CD4-positive, alpha-beta memory T cell (primary cell): ENCODE results near the gene TNFSF10. TPM values are rescaled to one million over a fixed set of nuclear protein-coding genes. Genes with fewer than 3 reads are reported as not detected.

Experiments
- CTCF ChIA-PET: fragments of 350-600 bp; sonication (Branson Sonifier 250); formaldehyde crosslinking; loops from one replicate; lab custom pipeline; 2021; ENCODE audit warnings: inconsistent platforms; ENCODE audit not compliant: partially characterized antibody; lab: Charles Lee
- POLR2A ChIA-PET: fragments of 350-600 bp; sonication (Branson Sonifier 250); formaldehyde crosslinking; loops from one replicate; lab custom pipeline; 2021; ENCODE audit not compliant: partially characterized antibody; lab: Charles Lee
- DNase-seq, 5 donors: peaks; one replicate each; pipeline versions ENCODE4 v3.0.0 to v3.0.0-alpha.2; 2020 to 2022; ENCODE audit warnings: mixed read lengths in 1 of 5
- H3K27ac ChIP-seq: one replicate; pipeline ENCODE4 v1.7.0; 2013; ENCODE audit warnings: low read depth, low read length
- H3K27me3 ChIP-seq: 2 replicates; pipeline ENCODE4 v1.7.0; 2013; ENCODE audit warnings: mild to moderate bottlenecking, low read length, moderate library complexity; ENCODE audit not compliant: insufficient read depth
- H3K36me3 ChIP-seq: 2 replicates; pipeline ENCODE4 v1.7.0; 2013; ENCODE audit warnings: mild to moderate bottlenecking, low read length, moderate library complexity; ENCODE audit not compliant: insufficient read depth
- H3K4me1 ChIP-seq: 2 replicates; pipeline ENCODE4 v1.7.0; 2013; ENCODE audit warnings: mild to moderate bottlenecking, low read length, moderate library complexity; ENCODE audit not compliant: insufficient read depth
- H3K4me3 ChIP-seq, 2 donors: one replicate each; pipeline ENCODE4 v1.7.0; 2013; ENCODE audit warnings: low read length in 2 of 2, mild to moderate bottlenecking in 1 of 2
- H3K9me3 ChIP-seq, 2 donors: one replicate each; pipeline ENCODE4 v1.7.0; 2013; ENCODE audit warnings: low read length in 2 of 2, control low read depth in 1 of 2; ENCODE audit not compliant: control insufficient read depth in 1 of 2
- H3K27ac Mint-ChIP-seq, 7 donors: one replicate each; pipeline ENCODE4 v1.8.0; 2020 to 2021; ENCODE audit warnings: mixed read lengths in 7 of 7, mild to moderate bottlenecking in 6 of 7, inconsistent platforms in 3 of 7, moderate library complexity in 3 of 7
- H3K27me3 Mint-ChIP-seq, 2 donors: one replicate each; pipeline ENCODE4 v1.8.0; 2020 to 2021; ENCODE audit warnings: mixed read lengths in 2 of 2
- H3K36me3 Mint-ChIP-seq, 2 donors: one replicate each; pipeline ENCODE4 v1.8.0; 2020 to 2021; ENCODE audit warnings: mixed read lengths in 2 of 2, inconsistent platforms in 1 of 2, mild to moderate bottlenecking in 1 of 2
- H3K4me1 Mint-ChIP-seq, 4 donors: one replicate each; pipeline ENCODE4 v1.8.0; 2020 to 2021; ENCODE audit warnings: mixed read lengths in 4 of 4, mild to moderate bottlenecking in 1 of 4
- H3K4me3 Mint-ChIP-seq, 8 donors: one replicate each; pipeline ENCODE4 v1.8.0; 2020 to 2021; ENCODE audit warnings: mixed read lengths in 8 of 8, mild to moderate bottlenecking in 7 of 8, moderate library complexity in 6 of 8, inconsistent platforms in 3 of 8
- H3K9me3 Mint-ChIP-seq, 8 donors: one replicate each; pipeline ENCODE4 v1.8.0; 2020 to 2021; ENCODE audit warnings: mixed read lengths in 8 of 8, mild to moderate bottlenecking in 5 of 8, inconsistent platforms in 3 of 8, moderate library complexity in 1 of 8
- intact Hi-C: fragments of 100-400 bp; cut with micrococcal nuclease; formaldehyde crosslinking; loops from one replicate; pipeline ENCODE4 v1.15.1; 2023
- polyA plus RNA-seq, 2 donors: library from polyadenylated mRNA; unstranded; fragments of 300-500 nt; fragmentation: Illumina TruSeq; gene quantifications; one replicate each; pipeline ENCODE4 v1.2.3, GENCODE V29; 2021
- total RNA-seq, 2 experiments: library from RNA; stranded (reverse); gene quantifications; one replicate each; pipeline ENCODE4 v1.2.3, GENCODE V29; 2021

The TNFSF10 gene
- total and polyA plus RNA-seq, 4 experiments from 2014 or later = 63.4 to 107 (median 77.5) TPM

- Mint-ChIP-seq H3K9me3 (no peaks in the 10 kb centered on the region), H3K27me3 (no peaks in the 10 kb centered on the region), H3K4me3 (peak overlapping the region in 2 of 8 donors; percentile 12 to 54), H3K27ac (peak overlapping the region in 2 of 7 donors; percentile 6 to 59), H3K4me1 (peaks cover 13 to 39% (median 18%) of the 10 kb centered on the region in 4 donors), H3K36me3 (no peaks in the 10 kb centered on the region)
- no peak overlapping the region for H3K4me3 ChIP-seq
- H3K27me3 ChIP-seq = no peaks in the 10 kb centered on the region
- H3K27ac ChIP-seq = no peak overlapping the region
- CTCF ChIA-PET = interaction anchor here (1.0 to 1.4 kb wide), 4 partner anchors 9 to 56 kb away, joined by 3 to 5 read pairs (median 3); no protein-coding TSS in a partner anchor
- H3K36me3 ChIP-seq = no peaks in the 10 kb centered on the region
- peaks cover 27% of the 10 kb centered on the region for H3K4me1 ChIP-seq
- no peaks in the 10 kb centered on the region for H3K9me3 ChIP-seq
- POLR2A ChIA-PET = interaction anchor here (0.7 to 1.4 kb wide), 4 partner anchors 9 to 35 kb away, joined by 3 to 5 read pairs (median 3); no protein-coding TSS in a partner anchor
- DNase-seq = no peak
- intact Hi-C loops = no loop called here
These were observed 22.9 kb upstream of the TNFSF10 start for GRCh38 chr3:172546105-172546504.

GRCh38 chr3:172544404-172544803, 21.2 kb upstream of the TNFSF10 start:
- H3K27me3 ChIP-seq = no peaks in the 10 kb centered on the region
- no peaks in the 10 kb centered on the region for H3K36me3 ChIP-seq
- H3K27me3 Mint-ChIP-seq = no peaks in the 10 kb centered on the region
- CTCF ChIA-PET = no interaction called here
- no peak overlapping the region for H3K4me3 ChIP-seq
- peaks cover 22% of the 10 kb centered on the region for H3K4me1 ChIP-seq
- no peaks in the 10 kb centered on the region for H3K36me3 Mint-ChIP-seq
- intact Hi-C loops = no loop called here
- H3K4me3 Mint-ChIP-seq = no peak overlapping the region
- peaks cover 7 to 33% (median 12%) of the 10 kb centered on the region in 4 donors for H3K4me1 Mint-ChIP-seq
- H3K9me3 Mint-ChIP-seq = no peaks in the 10 kb centered on the region
- no peak overlapping the region for H3K27ac ChIP-seq
- DNase-seq = no peak
- no peaks in the 10 kb centered on the region for H3K9me3 ChIP-seq
- no peak overlapping the region for H3K27ac Mint-ChIP-seq
- POLR2A ChIA-PET = no interaction called here

GRCh38 chr3:172543884-172544283, 20.7 kb upstream of the TNFSF10 start:
- Mint-ChIP-seq H3K36me3 (no peaks in the 10 kb centered on the region), H3K4me3 (no peak overlapping the region), H3K27ac (no peak overlapping the region), H3K9me3 (no peaks in the 10 kb centered on the region), H3K4me1 (peaks cover 9 to 39% (median 15%) of the 10 kb centered on the region in 4 donors), H3K27me3 (no peaks in the 10 kb centered on the region)
- H3K4me1 ChIP-seq = peaks cover 23% of the 10 kb centered on the region
- no peaks in the 10 kb centered on the region for H3K27me3 ChIP-seq
- ChIA-PET CTCF (interaction anchor here (1.9 kb wide), 1 partner anchor 53 kb away, joined by 6 read pairs; no protein-coding TSS in a partner anchor), POLR2A (no interaction called here)
- intact Hi-C loops = no loop called here
- no peak for DNase-seq
- H3K27ac ChIP-seq = no peak overlapping the region
- no peaks in the 10 kb centered on the region for H3K9me3 ChIP-seq
- H3K36me3 ChIP-seq = no peaks in the 10 kb centered on the region
- H3K4me3 ChIP-seq = no peak overlapping the region

- Histone ChIP-seq H3K27me3 (no peaks in the 10 kb centered on the region), H3K36me3 (no peaks in the 10 kb centered on the region), H3K4me1 (peaks cover 28% of the 10 kb centered on the region), H3K27ac (no peak overlapping the region), H3K9me3 (no peaks in the 10 kb centered on the region), H3K4me3 (no peak overlapping the region)
- H3K27me3 Mint-ChIP-seq = no peaks in the 10 kb centered on the region
- no peaks in the 10 kb centered on the region for H3K9me3 Mint-ChIP-seq
- H3K4me1 Mint-ChIP-seq = peaks cover 11 to 43% (median 19%) of the 10 kb centered on the region in 4 donors
- H3K4me3 Mint-ChIP-seq = no peak overlapping the region
- no peak for DNase-seq
- ChIA-PET POLR2A (no interaction called here), CTCF (interaction anchor here (1.9 kb wide), 1 partner anchor 53 kb away, joined by 6 read pairs; no protein-coding TSS in a partner anchor)
- intact Hi-C loops = no loop called here
- no peak overlapping the region for H3K27ac Mint-ChIP-seq
- H3K36me3 Mint-ChIP-seq = no peaks in the 10 kb centered on the region
These were observed 20.2 kb upstream of the TNFSF10 start for GRCh38 chr3:172543419-172543818.

GRCh38 chr3:172542999-172543398, 19.8 kb upstream of the TNFSF10 start:
- no peak overlapping the region for H3K27ac ChIP-seq
- H3K4me3 ChIP-seq = no peak overlapping the region
- Mint-ChIP-seq H3K36me3 (no peaks in the 10 kb centered on the region), H3K4me3 (no peak overlapping the region), H3K4me1 (peaks cover 15 to 44% (median 23%) of the 10 kb centered on the region in 4 donors), H3K27me3 (no peaks in the 10 kb centered on the region), H3K9me3 (no peaks in the 10 kb centered on the region), H3K27ac (no peak overlapping the region)
- intact Hi-C loops = no loop called here
- POLR2A ChIA-PET = no interaction called here
- no peaks in the 10 kb centered on the region for H3K36me3 ChIP-seq
- H3K4me1 ChIP-seq = peaks cover 32% of the 10 kb centered on the region
- H3K9me3 ChIP-seq = no peaks in the 10 kb centered on the region
- no peak for DNase-seq
- CTCF ChIA-PET = interaction anchor here (1.9 kb wide), 1 partner anchor 54 kb away, joined by 6 read pairs; no protein-coding TSS in a partner anchor
- H3K27me3 ChIP-seq = no peaks in the 10 kb centered on the region

GRCh38 chr3:172541945-172542488, 18.8 kb upstream of the TNFSF10 start:
- Mint-ChIP-seq H3K4me3 (no peak overlapping the region), H3K4me1 (peaks cover 24 to 47% (median 33%) of the 10 kb centered on the region in 4 donors), H3K9me3 (no peaks in the 10 kb centered on the region), H3K27me3 (no peaks in the 10 kb centered on the region), H3K27ac (no peak overlapping the region), H3K36me3 (no peaks in the 10 kb centered on the region)
- H3K4me3 ChIP-seq = no peak overlapping the region
- intact Hi-C loops = no loop called here
- H3K4me1 ChIP-seq = peaks cover 36% of the 10 kb centered on the region
- H3K27me3 ChIP-seq = no peaks in the 10 kb centered on the region
- POLR2A ChIA-PET = interaction anchor here (0.7 kb wide), 1 partner anchor 19 kb away, joined by 5 read pairs; the partner anchor contains the start of gene TNFSF10
- no peak overlapping the region for H3K27ac ChIP-seq
- no peaks in the 10 kb centered on the region for H3K36me3 ChIP-seq
- H3K9me3 ChIP-seq = no peaks in the 10 kb centered on the region
- DNase-seq = no peak
- CTCF ChIA-PET = interaction anchor here (1.4 to 2.4 kb wide), 4 partner anchors 11 to 55 kb away, joined by 3 to 12 read pairs (median 6); no protein-coding TSS in a partner anchor

- Mint-ChIP-seq H3K27ac (peak overlapping the region in 1 of 7 donors; percentile 73), H3K4me1 (peaks cover 28 to 48% (median 33%) of the 10 kb centered on the region in 4 donors), H3K9me3 (no peaks in the 10 kb centered on the region), H3K4me3 (no peak overlapping the region), H3K36me3 (no peaks in the 10 kb centered on the region), H3K27me3 (no peaks in the 10 kb centered on the region)
- Histone ChIP-seq H3K27ac (no peak overlapping the region), H3K4me3 (no peak overlapping the region), H3K36me3 (no peaks in the 10 kb centered on the region), H3K4me1 (peaks cover 36% of the 10 kb centered on the region), H3K9me3 (no peaks in the 10 kb centered on the region), H3K27me3 (no peaks in the 10 kb centered on the region)
- ChIA-PET CTCF (interaction anchor here (1.4 to 2.4 kb wide), 3 partner anchors 9 to 56 kb away, joined by 5 to 12 read pairs (median 7); partner anchors contain the start of gene TNFSF10), POLR2A (interaction anchor here (0.9 kb wide), 1 partner anchor 9 kb away, joined by 4 read pairs; no protein-coding TSS in a partner anchor)
- DNase-seq = no peak
- intact Hi-C loops = no loop called here
These were observed 16.8 kb upstream of the TNFSF10 start for GRCh38 chr3:172540049-172540448.
